ENCODE measurements around the gene HBS1L. TPM values are rescaled to one million over a fixed set of nuclear protein-coding genes. Genes with fewer than 3 reads are reported as not detected.
A peak's percentile ranks its signal among the peaks of the same experiment; 100 is the strongest.

HBS1L gene
- total RNA-seq, 2 experiments from 2014 or later = 82.9 to 93.1 TPM

- Histone ChIP-seq H3K4me2 (ENCODE audit: low read length) (no peak overlapping the region), H3K79me2 (ENCODE audit: insufficient read depth, low read depth, low read length) (no peaks in the 10 kb centered on the region), H3K9me2 (ENCODE audit: insufficient read depth, low read length) (no peaks in the 10 kb centered on the region), H3K4me1 (ENCODE audit: insufficient read depth, low read length, poor library complexity, severe bottlenecking) (peaks cover 6% of the 10 kb centered on the region), H3K9me3 (ENCODE audit: low read length) (no peaks in the 10 kb centered on the region), H3K27ac (ENCODE audit: low read depth, low read length, poor library complexity, severe bottlenecking) (no peak overlapping the region), H3K4me3 (ENCODE audit: low read depth, low read length, poor library complexity, severe bottlenecking) (no peak overlapping the region), H4K20me1 (ENCODE audit: insufficient read depth, low read length) (no peaks in the 10 kb centered on the region), H3K36me3 (ENCODE audit: insufficient read depth, low read length) (peaks cover 35% of the 10 kb centered on the region), H2AFZ (ENCODE audit: low read length) (no peak overlapping the region)
- POLR2A ChIA-PET = interaction anchor here (0.7 to 1.0 kb wide), 4 partner anchors 9 to 435 kb away, joined by 3 to 10 read pairs (median 4); no protein-coding TSS in a partner anchor
- intact Hi-C loops (cut with micrococcal nuclease; ENCODE audit: unreplicated experiment) = no loop called here
- CTCF ChIA-PET (ENCODE audit: unreplicated experiment) = no interaction called here
- DNase-seq (ENCODE audit: low spot score) = peak; percentile 38
- BruUV-seq (replicated peaks) = no TSS peak
- no peak for TF ChIP-seq EZH2phosphoT487 (IDR thresholded peaks at IDR 0.05; ENCODE audit: borderline replicate concordance, low read depth, low read length)
- TF ChIP-seq CTCF (conservative IDR thresholded peaks at IDR 0.05; ENCODE audit: low read length) = peak; percentile 91
These were observed 52.3 kb downstream of the HBS1L start for GRCh38 chr6:135002229-135002844.

DNA sequence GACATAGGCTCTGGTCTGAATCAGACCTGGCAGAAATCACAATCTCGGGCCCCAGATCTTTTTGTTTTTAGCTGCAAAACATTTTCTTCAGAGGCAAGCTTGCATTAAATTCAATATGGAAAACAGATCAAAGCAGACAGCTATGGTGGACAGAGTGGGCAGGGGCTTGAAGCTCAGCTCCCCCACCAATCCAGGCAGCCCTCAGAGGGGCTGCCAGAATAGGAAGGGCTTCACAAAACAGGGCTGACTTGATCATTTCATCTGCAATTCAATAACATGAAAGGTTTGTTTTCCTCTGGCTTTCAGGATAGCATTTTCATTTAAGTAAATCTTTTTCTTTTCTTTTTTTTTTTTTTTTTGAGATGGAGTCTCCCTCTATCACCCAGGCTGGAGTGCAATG, 55.5 kb downstream of the HBS1L start:
- Histone ChIP-seq H3K36me3 (ENCODE audit: insufficient read depth, low read length) (peaks cover 66% of the 10 kb centered on the region), H3K27ac (ENCODE audit: low read depth, low read length, poor library complexity, severe bottlenecking) (no peak overlapping the region), H3K4me2 (ENCODE audit: low read length) (no peak overlapping the region), H3K9me3 (ENCODE audit: low read length) (no peaks in the 10 kb centered on the region), H4K20me1 (ENCODE audit: insufficient read depth, low read length) (no peaks in the 10 kb centered on the region), H3K4me1 (ENCODE audit: insufficient read depth, low read length, poor library complexity, severe bottlenecking) (peaks cover 6% of the 10 kb centered on the region), H3K4me3 (ENCODE audit: low read depth, low read length, poor library complexity, severe bottlenecking) (no peak overlapping the region), H3K79me2 (ENCODE audit: insufficient read depth, low read depth, low read length) (no peaks in the 10 kb centered on the region), H3K9me2 (ENCODE audit: insufficient read depth, low read length) (no peaks in the 10 kb centered on the region), H2AFZ (ENCODE audit: low read length) (no peak overlapping the region)
- BruUV-seq (replicated peaks) = no TSS peak
- TF ChIP-seq CTCF (conservative IDR thresholded peaks at IDR 0.05; ENCODE audit: low read length) (no peak), EZH2phosphoT487 (IDR thresholded peaks at IDR 0.05; ENCODE audit: borderline replicate concordance, low read depth, low read length) (no peak)
- intact Hi-C loops (cut with micrococcal nuclease; ENCODE audit: unreplicated experiment) = loop anchor here (10.0 kb wide), 1 partner anchor 436 kb away; no protein-coding TSS in a partner anchor
- no peak for DNase-seq (ENCODE audit: low spot score)
- ChIA-PET CTCF (ENCODE audit: unreplicated experiment) (no interaction called here), POLR2A (interaction anchor here (0.6 to 1.8 kb wide), 4 partner anchors 10 to 214 kb away, joined by 3 to 4 read pairs (median 3); no protein-coding TSS in a partner anchor)
